ENCODE data around the gene STYK1.
A peak's percentile ranks its signal among the peaks of the same experiment; 100 is the strongest.

STYK1 gene

GRCh38 chr12:10673659-10674384 is at the start of gene STYK1:
Gene STYK1, minus strand, starts transcription at chr12:10674052. Its CDS starts 39,434 bp downstream, at chr12:10634618.
- DNase-seq (ENCODE audit: low read depth) = no peak
- H3K4me3 ChIP-seq (ENCODE audit: low read depth, low read length) = peak within 1 kb of the TSS; percentile 29
- TF ChIP-seq CTCF (IDR thresholded peaks at IDR 0.05; ENCODE audit: low read depth, low read length, missing control alignments) = peak; percentile 89

GRCh38 chr12:10722905-10723746 is 49.3 kb upstream of the STYK1 start, which contains the start of gene YBX3:
Gene YBX3, minus strand, starts transcription at chr12:10723323. Its CDS starts 212 bp downstream, at chr12:10723111.
- H3K4me3 ChIP-seq (ENCODE audit: low read depth, low read length) = peak within 1 kb of the TSS; percentile 82
- DNase-seq (ENCODE audit: low read depth) = no peak
- TF ChIP-seq CTCF (IDR thresholded peaks at IDR 0.05; ENCODE audit: low read depth, low read length, missing control alignments) = no peak

- peak overlapping the region; percentile 82 for H3K4me3 ChIP-seq (ENCODE audit: low read depth, low read length)
- DNase-seq (ENCODE audit: low read depth) = no peak
- TF ChIP-seq CTCF (IDR thresholded peaks at IDR 0.05; ENCODE audit: low read depth, low read length, missing control alignments) = peak; percentile 31
These were observed 48.7 kb upstream of the STYK1 start for GRCh38 chr12:10722502-10722904.

GRCh38 chr12:10721651-10722501 is 48.0 kb upstream of the STYK1 start:
- TF ChIP-seq CTCF (IDR thresholded peaks at IDR 0.05; ENCODE audit: low read depth, low read length, missing control alignments) = no peak
- peak; percentile 50 for DNase-seq (ENCODE audit: low read depth)
- peak overlapping the region; percentile 82 for H3K4me3 ChIP-seq (ENCODE audit: low read depth, low read length)

GRCh38 chr12:10720974-10721650 is 47.3 kb upstream of the STYK1 start:
- DNase-seq (ENCODE audit: low read depth) = no peak
- peak overlapping the region; percentile 82 for H3K4me3 ChIP-seq (ENCODE audit: low read depth, low read length)
- TF ChIP-seq CTCF (IDR thresholded peaks at IDR 0.05; ENCODE audit: low read depth, low read length, missing control alignments) = no peak

GRCh38 chr12:10719482-10719881 is 45.6 kb upstream of the STYK1 start:
- DNase-seq (ENCODE audit: low read depth) = no peak
- TF ChIP-seq CTCF (IDR thresholded peaks at IDR 0.05; ENCODE audit: low read depth, low read length, missing control alignments) = no peak
- H3K4me3 ChIP-seq (ENCODE audit: low read depth, low read length) = no peak overlapping the region

All from GM12864 (cell line).